Measurements from ENCODE around the gene NPAS3. TPM values are rescaled to one million over a fixed set of nuclear protein-coding genes. Genes with fewer than 3 reads are reported as not detected.

NPAS3 gene
- total and polyA plus RNA-seq, 2 of the 13 experiments (the other 11 are each of a cell fraction or from before 2014, with no cell fraction given), result not detected

GRCh38 chr14:33568935-33569579 is 630.4 kb downstream of the NPAS3 start:
- in situ Hi-C loops (cut with HindIII; ENCODE audit: extremely low pct_ligation_motif_present, low pct_unique_long_range_greater_than_20kb) (no loop called here), intact Hi-C loops (cut with micrococcal nuclease; ENCODE audit: unreplicated experiment) (no loop called here)
- CTCF ChIA-PET (ENCODE audit: low intra/inter-chr PET ratio, low total read pairs), result no interaction called here
- TF ChIP-seq EP300 (IDR thresholded peaks at IDR 0.05; ENCODE audit: low read depth in 2 of 2, low read length in 2 of 2), result no peak
- no peak for TF ChIP-seq EP300 (CRISPR knock-in tag; IDR thresholded peaks at IDR 0.05; ENCODE audit: borderline replicate concordance)
- TF ChIP-seq ZNF746 (CRISPR knock-in tag; IDR thresholded peaks at IDR 0.05), result no peak
- TF ChIP-seq ZNF83 (CRISPR knock-in tag; IDR thresholded peaks at IDR 0.05; ENCODE audit: borderline replicate concordance), result no peak
- TF ChIP-seq ATRX (CRISPR knock-in tag; IDR thresholded peaks at IDR 0.05; ENCODE audit: borderline replicate concordance), result no peak
- no peak for TF ChIP-seq ATF1 (CRISPR knock-in tag; IDR thresholded peaks at IDR 0.05)
- no peak for TF ChIP-seq ZNF549 (CRISPR knock-in tag; IDR thresholded peaks at IDR 0.05)
- TF ChIP-seq SKI (IDR thresholded peaks at IDR 0.05; ENCODE audit: partially characterized antibody), result no peak
- no peak for TF ChIP-seq CEBPB (IDR thresholded peaks at IDR 0.05; ENCODE audit: borderline replicate concordance, low read depth, low read length)
- no peak for TF ChIP-seq ZNF446 (CRISPR knock-in tag; IDR thresholded peaks at IDR 0.05)
- no peak for TF ChIP-seq ZKSCAN5 (CRISPR knock-in tag; IDR thresholded peaks at IDR 0.05)
- TF ChIP-seq ZNF230 (CRISPR knock-in tag; IDR thresholded peaks at IDR 0.05), result no peak
- TF ChIP-seq SIX1 (CRISPR knock-in tag; IDR thresholded peaks at IDR 0.05; ENCODE audit: borderline replicate concordance), result no peak
- no peak for TF ChIP-seq TAF15 (IDR thresholded peaks at IDR 0.05; ENCODE audit: low read depth, low read length, poor library complexity, severe bottlenecking)
- no peak for TF ChIP-seq ZNF816 (CRISPR knock-in tag; IDR thresholded peaks at IDR 0.05; ENCODE audit: borderline replicate concordance)
- no TSS peak for BruUV-seq (replicated peaks)
- H3K27me3 ChIP-seq (ENCODE audit: control insufficient read depth in 1 of 2, insufficient read depth in 2 of 2, low read length in 2 of 2), result peaks cover 0 to 9% of the 10 kb centered on the region in 2 experiments; a peak in 1 of 5 replicates
- H3K79me2 ChIP-seq (ENCODE audit: insufficient read depth, low read length), result no peaks in the 10 kb centered on the region
- H3K9ac ChIP-seq (ENCODE audit: insufficient read depth, low read depth, low read length), result no peak overlapping the region
- peaks cover 9% of the 10 kb centered on the region for H3K4me1 ChIP-seq (ENCODE audit: insufficient read depth, low read length)
- H3K4me3 ChIP-seq (replicated peaks in 1 of 3; ENCODE audit: insufficient read depth in 1 of 3, low read depth in 2 of 3, low read length in 3 of 3), result no peak overlapping the region
- no peak for DNase-seq (ENCODE audit: low spot score)
- H3K36me3 ChIP-seq (replicated peaks in 1 of 2; ENCODE audit: control insufficient read depth in 1 of 2, insufficient read depth in 2 of 2, low read length in 2 of 2), result no peaks in the 10 kb centered on the region
- H3K27ac ChIP-seq (ENCODE audit: extremely low read length, insufficient read depth, low read length), result no peak overlapping the region
- no peak for ATAC-seq
- POLR2A ChIA-PET, result no interaction called here
- no peak overlapping the region for H3K4me2 ChIP-seq (ENCODE audit: low read depth, low read length)
- no peaks in the 10 kb centered on the region for H4K20me1 ChIP-seq (ENCODE audit: insufficient read depth, low read length)
- H2AFZ ChIP-seq (ENCODE audit: low read length), result no peak overlapping the region
- FAIRE-seq, result no peak
- WGBS (ENCODE audit: low lambda C conversion rate), result 2% methylated on average over 3 of the region's 3 CpGs
- H3K9me3 ChIP-seq (ENCODE audit: low read length), result no peaks in the 10 kb centered on the region

Data from HepG2 (cell line).